PC-3 (cell line): Measurements from ENCODE around the gene CHTF18. TPM values are rescaled to one million over a fixed set of nuclear protein-coding genes. Genes with fewer than 3 reads are reported as not detected.
A peak's percentile ranks its signal among the peaks of the same experiment; 100 is the strongest.

ENCODE experiments used
- ATAC-seq: fragments of 200-7000 bp; cut with Tn5 transposase; 2 replicates; pipeline ENCODE4 v1.9.1; 2020; ENCODE audit warnings: mild to moderate bottlenecking, moderate library complexity
- BruUV-seq: library from RNA; stranded (reverse); fragments of 400-500 nt; replicated peaks from 2 replicates; lab custom pipeline; 2021; lab: Mats Ljungman, UMichigan
- CTCF ChIA-PET: fragments of 300-600 bp; sonication (Branson Sonifier 250); formaldehyde crosslinking; loops from one replicate; lab custom pipeline; 2022; ENCODE audit warnings: antibody characterized with exemption; lab: Charles Lee
- POLR2A ChIA-PET: fragments of 300-600 bp; sonication (Branson Sonifier 250); formaldehyde crosslinking; loops from one replicate; lab custom pipeline; 2022; ENCODE audit warnings: antibody characterized with exemption; ENCODE audit not compliant: unreplicated experiment; lab: Charles Lee
- DNase-seq: peaks from one replicate; pipeline ENCODE4 v3.0.0-alpha.2; 2015
- H2AFZ ChIP-seq: fragments of 300-600 bp; sonication (generic); 2 replicates; pipeline ENCODE4 v1.6.0; 2016; ENCODE audit warnings: antibody characterized with exemption, low read length
- H3F3A ChIP-seq: fragments of 300-600 bp; sonication (generic); one replicate; pipeline ENCODE4 v1.6.0; 2017; ENCODE audit warnings: antibody characterized with exemption, low read length, control low read depth, mild to moderate bottlenecking; ENCODE audit not compliant: unreplicated experiment
- H3K27ac ChIP-seq: fragments of 300-600 bp; sonication (generic); 2 replicates; pipeline ENCODE4 v1.5.1; 2016; ENCODE audit warnings: mild to moderate bottlenecking, low read length
- H3K27me3 ChIP-seq: fragments of 300-600 bp; sonication (generic); 2 replicates; pipeline ENCODE4 v1.6.1; 2016; ENCODE audit warnings: low read length, mixed read lengths
- H3K36me3 ChIP-seq: fragments of 300-600 bp; sonication (generic); 2 replicates; pipeline ENCODE4 v1.6.1; 2016; ENCODE audit warnings: low read depth, mixed run types, low read length, mixed read lengths
- H3K4me1 ChIP-seq: fragments of 300-600 bp; sonication (generic); 2 replicates; pipeline ENCODE4 v1.5.1; 2016; ENCODE audit warnings: low read length; ENCODE audit not compliant: insufficient read depth
- H3K4me2 ChIP-seq: fragments of 300-600 bp; sonication (generic); 2 replicates; pipeline ENCODE4 v1.6.0; 2016; ENCODE audit warnings: low read length
- H3K4me3 ChIP-seq: fragments of 300-600 bp; sonication (generic); 2 replicates; pipeline ENCODE4 v1.5.1; 2016; ENCODE audit warnings: mild to moderate bottlenecking, low read length, mixed read lengths
- H3K79me2 ChIP-seq: fragments of 300-600 bp; sonication (generic); 2 replicates; pipeline ENCODE4 v1.6.1; 2017; ENCODE audit warnings: low read length, mixed read lengths
- H3K9ac ChIP-seq: fragments of 300-600 bp; sonication (generic); 2 replicates; pipeline ENCODE4 v1.6.0; 2016; ENCODE audit warnings: mild to moderate bottlenecking, low read length
- H3K9me2 ChIP-seq: fragments of 300-600 bp; sonication (generic); replicated peaks from 2 replicates; pipeline ENCODE4 v1.6.1; 2016; ENCODE audit warnings: mixed run types, low read length, mixed read lengths
- H3K9me3 ChIP-seq: fragments of 300-600 bp; sonication (generic); 2 replicates; pipeline ENCODE4 v1.6.1; 2016; ENCODE audit warnings: low read length, mixed read lengths
- H4K20me1 ChIP-seq: fragments of 300-600 bp; sonication (generic); 2 replicates; pipeline ENCODE4 v1.6.1; 2016; ENCODE audit warnings: low read length, mixed read lengths
- EZH2 ChIP-seq: fragments of 300-600 bp; sonication (generic); IDR thresholded peaks from one replicate; pipeline ENCODE4 v1.6.1; 2017; ENCODE audit warnings: antibody characterized with exemption, mild to moderate bottlenecking, low read length; ENCODE audit not compliant: unreplicated experiment
- EZH2phosphoT487 ChIP-seq: fragments of 300-600 bp; sonication (generic); IDR thresholded peaks from 2 replicates; pipeline ENCODE4 v1.6.1; 2018; ENCODE audit warnings: mild to moderate bottlenecking, antibody characterized with exemption, low read length, borderline replicate concordance
- intact Hi-C: fragments of 100-400 bp; cut with micrococcal nuclease; formaldehyde crosslinking; loops from 2 replicates; pipeline ENCODE4 v1.9.0; 2023
- total RNA-seq: library from RNA; depleted of rRNA; stranded (reverse); fragments of >200 nt; gene quantifications from 2 replicates; pipeline ENCODE4 v1.2.3, GENCODE V29; 2014
- TF ChIP-seq, protein P1 (sequence below): fragments of 300-600 bp; sonication (generic); conservative IDR thresholded peaks from 2 replicates; pipeline ENCODE4 v1.5.1; 2017; ENCODE audit warnings: antibody characterized with exemption, low read depth, mild to moderate bottlenecking, low read length

The CHTF18 gene
- total RNA-seq, 1 experiment from 2014 or later: 79.0 TPM

DNA sequence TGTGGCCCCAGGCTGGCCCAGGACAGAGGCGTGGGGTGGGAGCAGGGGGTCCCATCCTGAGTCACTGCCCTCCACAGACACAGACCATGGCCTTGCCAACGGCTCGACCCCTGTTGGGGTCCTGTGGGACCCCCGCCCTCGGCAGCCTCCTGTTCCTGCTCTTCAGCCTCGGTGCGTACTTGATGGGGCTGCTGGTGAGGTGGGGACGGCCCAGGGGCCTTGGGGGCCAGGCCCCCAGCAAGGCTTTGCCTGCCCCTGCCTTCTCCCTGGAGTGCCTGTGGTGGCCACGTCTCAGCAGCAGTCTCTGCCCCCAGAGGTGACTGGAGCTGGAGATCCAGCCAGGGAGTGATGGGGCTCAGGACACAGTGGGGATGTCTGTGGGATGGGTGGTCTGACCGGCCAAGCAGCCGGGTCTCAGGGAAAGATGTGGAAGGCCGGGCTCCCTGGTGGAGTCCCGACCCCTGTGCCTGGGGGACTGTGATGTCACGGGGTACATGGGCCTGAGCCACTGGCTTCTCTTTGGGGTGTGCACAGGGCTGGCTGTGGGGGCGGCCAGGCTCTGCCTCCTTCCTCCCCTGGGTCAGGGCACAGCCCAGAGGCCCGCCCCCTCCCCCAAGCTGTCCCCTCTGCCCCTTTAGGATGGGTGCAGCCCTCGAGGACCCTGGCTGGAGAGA, 25.7 kb upstream of the CHTF18 start:
- Histone ChIP-seq H3K4me2 (no peak overlapping the region), H4K20me1 (no peaks in the 10 kb centered on the region), H3K4me3 (no peak overlapping the region), H3K9ac (no peak overlapping the region), H3K36me3 (no peaks in the 10 kb centered on the region), H3K9me2 (no peaks in the 10 kb centered on the region), H3K9me3 (no peaks in the 10 kb centered on the region), H3K4me1 (peaks cover 13% of the 10 kb centered on the region), H3F3A (no peaks in the 10 kb centered on the region), H3K27ac (no peak overlapping the region), H3K79me2 (no peaks in the 10 kb centered on the region), H2AFZ (no peak overlapping the region), H3K27me3 (no peaks in the 10 kb centered on the region)
- intact Hi-C loops: no loop called here
- ATAC-seq (no peak), DNase-seq (no peak)
- BruUV-seq: no TSS peak
- POLR2A ChIA-PET: no interaction called here
- no peak for TF ChIP-seq EZH2phosphoT487
- TF ChIP-seq EZH2: no peak
- TF ChIP-seq, protein P1, sequence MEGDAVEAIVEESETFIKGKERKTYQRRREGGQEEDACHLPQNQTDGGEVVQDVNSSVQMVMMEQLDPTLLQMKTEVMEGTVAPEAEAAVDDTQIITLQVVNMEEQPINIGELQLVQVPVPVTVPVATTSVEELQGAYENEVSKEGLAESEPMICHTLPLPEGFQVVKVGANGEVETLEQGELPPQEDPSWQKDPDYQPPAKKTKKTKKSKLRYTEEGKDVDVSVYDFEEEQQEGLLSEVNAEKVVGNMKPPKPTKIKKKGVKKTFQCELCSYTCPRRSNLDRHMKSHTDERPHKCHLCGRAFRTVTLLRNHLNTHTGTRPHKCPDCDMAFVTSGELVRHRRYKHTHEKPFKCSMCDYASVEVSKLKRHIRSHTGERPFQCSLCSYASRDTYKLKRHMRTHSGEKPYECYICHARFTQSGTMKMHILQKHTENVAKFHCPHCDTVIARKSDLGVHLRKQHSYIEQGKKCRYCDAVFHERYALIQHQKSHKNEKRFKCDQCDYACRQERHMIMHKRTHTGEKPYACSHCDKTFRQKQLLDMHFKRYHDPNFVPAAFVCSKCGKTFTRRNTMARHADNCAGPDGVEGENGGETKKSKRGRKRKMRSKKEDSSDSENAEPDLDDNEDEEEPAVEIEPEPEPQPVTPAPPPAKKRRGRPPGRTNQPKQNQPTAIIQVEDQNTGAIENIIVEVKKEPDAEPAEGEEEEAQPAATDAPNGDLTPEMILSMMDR: no peak
- CTCF ChIA-PET: no interaction called here

DNA sequence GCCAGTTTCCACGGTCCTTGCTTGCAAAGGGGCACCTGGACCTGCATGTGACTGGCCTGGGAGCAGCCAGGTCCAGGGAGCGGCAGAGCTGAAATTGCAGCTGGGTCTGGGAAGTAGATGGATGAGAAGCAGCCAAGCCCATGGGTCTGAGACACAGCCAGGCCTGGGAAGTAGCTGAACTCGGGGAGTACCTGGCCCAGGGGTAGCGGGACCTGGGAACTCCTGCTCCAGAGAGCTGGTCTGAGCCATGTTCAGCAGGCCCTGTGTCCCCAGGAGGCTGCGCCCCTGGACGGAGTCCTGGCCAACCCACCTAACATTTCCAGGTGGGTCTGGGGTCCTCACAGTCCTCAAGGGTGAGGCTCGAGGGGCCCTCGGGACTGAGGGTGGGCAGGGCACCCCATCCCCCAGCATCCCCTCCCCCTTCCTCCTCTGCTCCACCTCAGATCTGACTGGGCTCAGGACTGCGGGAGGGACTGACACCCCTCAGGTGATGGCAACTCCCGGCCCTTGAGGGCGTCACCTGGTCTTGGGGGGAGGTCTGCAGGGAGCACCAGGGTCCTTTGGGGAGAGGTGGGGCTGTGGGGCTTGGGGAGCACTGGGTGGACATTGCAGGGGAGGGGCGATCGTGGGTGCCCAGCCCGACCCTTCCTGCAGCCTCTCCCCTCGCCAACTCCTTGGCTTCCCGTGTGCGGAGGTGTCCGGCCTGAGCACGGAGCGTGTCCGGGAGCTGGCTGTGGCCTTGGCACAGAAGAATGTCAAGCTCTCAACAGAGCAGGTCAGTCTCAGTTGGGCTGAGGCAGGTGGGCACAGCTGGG, 24.8 kb upstream of the CHTF18 start:
- Histone ChIP-seq H3K9ac (no peak overlapping the region), H2AFZ (no peak overlapping the region), H3K9me2 (no peaks in the 10 kb centered on the region), H3K9me3 (no peaks in the 10 kb centered on the region), H3K27ac (no peak overlapping the region), H3K79me2 (no peaks in the 10 kb centered on the region), H3F3A (no peaks in the 10 kb centered on the region), H3K27me3 (no peaks in the 10 kb centered on the region), H3K36me3 (no peaks in the 10 kb centered on the region), H4K20me1 (no peaks in the 10 kb centered on the region), H3K4me3 (no peak overlapping the region), H3K4me1 (peaks cover 13% of the 10 kb centered on the region), H3K4me2 (no peak overlapping the region)
- POLR2A ChIA-PET: no interaction called here
- intact Hi-C loops: no loop called here
- TF ChIP-seq EZH2 (no peak), EZH2phosphoT487 (no peak)
- TF ChIP-seq, protein P1: no peak
- BruUV-seq: no TSS peak
- no peak for DNase-seq
- peak; percentile 14; the same call in 1 of the 2 replicates for ATAC-seq
- CTCF ChIA-PET: no interaction called here
